Neutrophil (primary cell): ENCODE measurements around the gene PSD.

Source experiments
- H3K27ac ChIP-seq: fragments of 200-600 bp; sonication (generic); 2 replicates; pipeline ENCODE4 v1.5.1; 2016; ENCODE audit warnings: mild to moderate bottlenecking, moderate library complexity
- H3K27me3 ChIP-seq: fragments of 200-600 bp; sonication (generic); 2 replicates; pipeline ENCODE4 v1.6.0; 2016; ENCODE audit warnings: mild to moderate bottlenecking
- H3K36me3 ChIP-seq: fragments of 200-600 bp; sonication (generic); 2 replicates; pipeline ENCODE4 v1.5.1; 2017
- H3K4me1 ChIP-seq, 2 experiments: fragments of 200-600 bp in 1 of 2; sonication (generic) in 1 of 2; 1 replicate in 1 of 2; 2 replicates in 1 of 2; pipeline versions ENCODE4 v1.5.1 to v1.6.1; 2013 to 2016; ENCODE audit warnings: low read depth in 1 of 2, low read length in 1 of 2, mild to moderate bottlenecking in 1 of 2, moderate library complexity in 1 of 2; ENCODE audit not compliant: control insufficient read depth in 1 of 2, insufficient read depth in 1 of 2
- H3K4me3 ChIP-seq, 2 experiments: fragments of 200-600 bp in 1 of 2; sonication (generic) in 1 of 2; 1 replicate in 1 of 2; 2 replicates in 1 of 2; pipeline ENCODE4 v1.5.1; 2013 to 2016; ENCODE audit warnings: low read depth in 1 of 2, low read length in 1 of 2, mild to moderate bottlenecking in 1 of 2, moderate library complexity in 1 of 2
- H3K9me3 ChIP-seq: fragments of 200-600 bp; sonication (generic); 2 replicates; pipeline ENCODE4 v1.5.1; 2016
- CTCF ChIP-seq: fragments of 200-600 bp; sonication (generic); IDR thresholded peaks from 2 replicates; pipeline ENCODE4 v1.5.1; 2016; ENCODE audit warnings: antibody characterized with exemption

Gene PSD

GRCh38 chr10:102437515-102437914 is 18.9 kb upstream of the PSD start:
- Histone ChIP-seq H3K27ac (no peak overlapping the region), H3K4me3 (no peak overlapping the region), H3K36me3 (no peaks in the 10 kb centered on the region), H3K9me3 (no peaks in the 10 kb centered on the region), H3K4me1 (peaks cover 28 to 29% of the 10 kb centered on the region in 2 experiments), H3K27me3 (no peaks in the 10 kb centered on the region)
- no peak for TF ChIP-seq CTCF

DNA sequence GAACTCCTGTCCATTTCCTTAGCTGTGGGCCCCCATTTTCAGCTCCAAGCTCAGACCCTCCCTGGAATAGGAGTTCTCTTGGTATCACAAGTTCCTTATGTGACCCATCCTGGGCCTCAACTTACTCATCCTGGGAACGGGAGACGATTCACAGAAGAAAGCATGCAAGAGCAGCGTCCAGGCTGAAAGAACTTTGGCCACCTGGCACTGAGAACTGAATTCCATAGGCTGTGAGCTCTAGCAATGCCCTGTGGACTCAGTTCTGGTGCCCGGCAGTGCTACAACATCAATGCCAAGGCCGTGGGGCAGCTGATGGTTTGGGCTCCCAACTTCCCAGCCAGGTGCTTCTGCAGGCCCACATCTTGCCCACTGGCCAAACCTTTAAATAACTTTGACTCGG is 17.7 kb upstream of the PSD start:
- H3K4me1 ChIP-seq = peaks cover 38 to 39% of the 10 kb centered on the region in 2 experiments
- no peaks in the 10 kb centered on the region for H3K9me3 ChIP-seq
- no peak overlapping the region for H3K4me3 ChIP-seq

DNA sequence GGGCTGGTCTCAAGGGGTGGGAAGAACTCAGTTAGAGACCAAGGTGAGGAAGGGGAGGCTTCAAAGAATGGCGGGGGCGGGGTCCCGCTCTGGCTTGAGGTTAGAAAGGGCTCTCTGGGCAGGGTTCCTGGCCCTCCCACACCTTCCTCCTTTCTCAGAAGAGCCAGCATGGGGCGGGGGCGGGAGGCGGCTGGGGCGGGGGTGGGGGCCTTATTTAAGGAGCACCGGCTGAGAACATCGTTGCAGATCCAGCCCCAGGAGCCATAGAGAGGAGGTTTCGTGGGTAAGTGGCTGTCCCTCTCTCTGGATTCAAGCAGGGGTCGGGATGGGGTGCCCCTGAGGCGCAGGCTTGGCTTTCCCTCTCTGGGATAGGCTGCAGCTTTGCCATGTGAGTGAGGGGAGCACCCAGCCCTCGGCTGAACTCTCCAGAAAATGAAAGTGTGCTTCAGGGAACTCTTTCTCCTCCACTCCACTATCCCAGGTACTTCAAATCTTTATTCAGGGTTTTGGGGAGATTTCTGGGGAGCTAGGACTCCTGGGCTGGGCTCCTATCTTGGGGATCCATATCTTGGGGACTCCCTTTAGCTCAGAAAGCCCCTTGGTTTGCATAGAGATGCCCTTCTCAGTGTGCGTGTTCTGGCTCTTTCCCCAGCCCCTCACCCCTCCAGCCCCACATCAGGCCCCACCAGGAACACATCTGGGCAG is 17.1 kb upstream of the PSD start:
- Histone ChIP-seq H3K27me3 (no peaks in the 10 kb centered on the region), H3K36me3 (no peaks in the 10 kb centered on the region), H3K27ac (peak overlapping the region; percentile 44), H3K9me3 (no peaks in the 10 kb centered on the region), H3K4me3 (no peak overlapping the region), H3K4me1 (peaks cover 38 to 39% of the 10 kb centered on the region in 2 experiments)
- TF ChIP-seq CTCF = no peak

More for the DNA sequence above, 17.7 kb upstream of the PSD start:
- H3K27ac ChIP-seq = no peak overlapping the region
- H3K36me3 ChIP-seq = no peaks in the 10 kb centered on the region
- no peak for TF ChIP-seq CTCF
- no peaks in the 10 kb centered on the region for H3K27me3 ChIP-seq

DNA sequence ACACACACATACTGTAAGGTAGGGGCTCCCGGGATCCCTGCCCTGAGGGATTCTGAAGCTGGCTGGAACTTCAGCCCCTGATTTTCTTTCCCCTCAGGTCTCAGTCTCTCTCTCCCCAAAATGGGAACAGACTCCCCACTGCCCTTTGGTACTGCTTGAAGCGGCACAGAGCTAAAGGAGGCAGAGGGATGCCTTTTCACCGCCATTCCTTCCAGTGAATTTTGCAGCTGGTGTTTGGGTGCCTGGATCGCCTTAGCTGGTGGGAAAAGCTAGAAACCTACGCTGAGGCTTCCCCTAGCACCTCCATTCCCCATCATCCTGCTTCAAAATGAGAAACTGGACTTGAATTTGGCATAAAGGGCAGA is 16.5 kb upstream of the PSD start:
- H3K27me3 ChIP-seq = no peaks in the 10 kb centered on the region
- H3K36me3 ChIP-seq = no peaks in the 10 kb centered on the region
- peaks cover 38 to 39% of the 10 kb centered on the region in 2 experiments for H3K4me1 ChIP-seq
- H3K9me3 ChIP-seq = no peaks in the 10 kb centered on the region
- H3K4me3 ChIP-seq = no peak overlapping the region
- no peak for TF ChIP-seq CTCF
- H3K27ac ChIP-seq = peak overlapping the region; percentile 44

DNA sequence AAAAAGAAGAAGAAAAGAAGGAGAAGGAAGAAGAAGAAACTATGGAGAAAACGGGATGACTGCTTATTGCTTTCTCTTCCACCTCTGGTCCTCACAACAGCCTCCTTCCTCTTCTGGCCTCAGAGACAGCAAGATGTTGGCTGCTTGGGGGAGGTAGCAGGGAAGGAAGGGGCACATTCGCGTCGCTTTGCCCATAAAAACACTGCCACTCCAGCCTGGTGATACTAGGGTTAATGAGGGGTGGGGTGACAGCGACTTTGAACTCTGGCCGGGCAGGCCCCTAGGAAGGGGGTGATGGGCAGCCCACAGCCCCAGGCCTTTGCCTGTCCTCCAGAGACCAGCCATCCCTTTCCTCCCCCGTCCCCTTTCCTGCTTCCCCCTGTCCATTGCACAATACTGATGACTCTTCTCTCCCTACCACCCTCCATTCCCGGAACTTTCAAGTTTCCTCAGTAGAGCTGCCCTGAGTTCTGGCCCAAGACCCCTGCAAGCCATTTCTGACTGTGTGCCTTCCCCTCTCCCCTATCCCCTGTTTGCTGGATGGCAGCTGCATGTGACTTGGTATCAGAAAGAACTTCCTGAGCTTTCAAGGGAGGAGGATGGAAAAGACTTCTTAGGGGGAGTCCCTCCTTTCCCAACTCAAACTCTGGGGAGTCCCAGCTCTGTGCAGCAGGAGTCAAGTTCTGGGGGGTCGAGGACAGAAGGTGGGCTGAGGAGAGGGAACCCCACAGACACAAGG is 16.0 kb upstream of the PSD start:
- Histone ChIP-seq H3K27ac (no peak overlapping the region), H3K9me3 (no peaks in the 10 kb centered on the region), H3K4me3 (no peak overlapping the region), H3K36me3 (no peaks in the 10 kb centered on the region), H3K27me3 (no peaks in the 10 kb centered on the region), H3K4me1 (peaks cover 38 to 39% of the 10 kb centered on the region in 2 experiments)
- no peak for TF ChIP-seq CTCF
